ENCODE data around the gene MACF1. TPM values are rescaled to one million over a fixed set of nuclear protein-coding genes. Genes with fewer than 3 reads are reported as not detected.
"Not testable (repeated sequence)": the region's sequence is repeated elsewhere in the genome, so short reads cannot be mapped to it uniquely, and the experiment has no call there.

Gene MACF1
- 100 to 1,000 TPM; 355 to 400 TPM for total RNA-seq

GRCh38 chr1:39204441-39205081, at the start of gene MACF1:
Gene MACF1, plus strand, starts transcription at chr1:39204695. Its CDS starts 328 bp downstream, at chr1:39205023.
- ATAC-seq: peak; percentile 56 to 61
- H3K36me3 Mint-ChIP-seq: peaks cover 12% of the 10 kb centered on the region in 2 donors
- peaks cover 0 to 8% of the 10 kb centered on the region in 2 donors for H3K9me3 Mint-ChIP-seq

GRCh38 chr1:39157304-39157703, 47.2 kb upstream of the MACF1 start:
- Mint-ChIP-seq H3K27ac (peak overlapping the region in 1 of 2 donors; percentile 56), H3K9me3 (no peaks in the 10 kb centered on the region), H3K36me3 (no peaks in the 10 kb centered on the region)
- DNase-seq (ENCODE audit: low spot score in 2 of 2) (no peak), ATAC-seq (no peak)

More at GRCh38 chr1:39204441-39205081, at the start of gene MACF1:
- DNase-seq (ENCODE audit: low spot score in 2 of 2): no peak
- peak within 1 kb of the TSS; percentile 95 to 98 for H3K27ac Mint-ChIP-seq

GRCh38 chr1:39158327-39159086, 46.0 kb upstream of the MACF1 start:
- no peak for DNase-seq (ENCODE audit: low spot score in 2 of 2)
- no peak overlapping the region for H3K27ac Mint-ChIP-seq
- no peaks in the 10 kb centered on the region for H3K36me3 Mint-ChIP-seq
- ATAC-seq: no peak
- no peaks in the 10 kb centered on the region for H3K9me3 Mint-ChIP-seq

GRCh38 chr1:39159224-39160036, 45.1 kb upstream of the MACF1 start:
- no peaks in the 10 kb centered on the region for H3K36me3 Mint-ChIP-seq
- H3K9me3 Mint-ChIP-seq: no peaks in the 10 kb centered on the region
- DNase-seq (ENCODE audit: low spot score in 2 of 2) (no peak), ATAC-seq (no peak)
- H3K27ac Mint-ChIP-seq: no peak overlapping the region

GRCh38 chr1:39160703-39161102, 43.8 kb upstream of the MACF1 start:
- no peak overlapping the region for H3K27ac Mint-ChIP-seq
- DNase-seq (ENCODE audit: low spot score in 2 of 2) (no peak), ATAC-seq (no peak)
- H3K36me3 Mint-ChIP-seq: no peaks in the 10 kb centered on the region
- H3K9me3 Mint-ChIP-seq: no peaks in the 10 kb centered on the region

GRCh38 chr1:39161811-39162210, 42.7 kb upstream of the MACF1 start:
- DNase-seq (ENCODE audit: low spot score in 2 of 2); ATAC-seq; H3K36me3 Mint-ChIP-seq; H3K9me3 Mint-ChIP-seq; H3K27ac Mint-ChIP-seq: not testable (repeated sequence)

GRCh38 chr1:39163469-39163868, 41.0 kb upstream of the MACF1 start:
- no peaks in the 10 kb centered on the region for H3K36me3 Mint-ChIP-seq
- no peaks in the 10 kb centered on the region for H3K9me3 Mint-ChIP-seq
- ATAC-seq (peak in 1 of 2 donors; percentile 61), DNase-seq (ENCODE audit: low spot score in 2 of 2) (no peak)
- no peak overlapping the region for H3K27ac Mint-ChIP-seq

- Mint-ChIP-seq H3K36me3 (no peaks in the 10 kb centered on the region), H3K27ac (no peak overlapping the region), H3K9me3 (no peaks in the 10 kb centered on the region)
- DNase-seq (ENCODE audit: low spot score in 2 of 2) (no peak), ATAC-seq (no peak)
These were observed 40.2 kb upstream of the MACF1 start for GRCh38 chr1:39164256-39164655.

- DNase-seq (ENCODE audit: low spot score in 2 of 2): no peak
- ATAC-seq: no peak
- Mint-ChIP-seq H3K36me3 (no peaks in the 10 kb centered on the region), H3K9me3 (no peaks in the 10 kb centered on the region), H3K27ac (no peak overlapping the region)
These were observed 39.4 kb upstream of the MACF1 start for GRCh38 chr1:39165049-39165448.

- no peak overlapping the region for H3K27ac Mint-ChIP-seq
- DNase-seq (ENCODE audit: low spot score in 2 of 2): no peak
- ATAC-seq: no peak
- H3K9me3 Mint-ChIP-seq: no peaks in the 10 kb centered on the region
- no peaks in the 10 kb centered on the region for H3K36me3 Mint-ChIP-seq
These were observed 39.0 kb upstream of the MACF1 start for GRCh38 chr1:39165488-39165887.

- no peaks in the 10 kb centered on the region for H3K36me3 Mint-ChIP-seq
- H3K9me3 Mint-ChIP-seq: no peaks in the 10 kb centered on the region
- ATAC-seq: no peak
- DNase-seq (ENCODE audit: low spot score in 2 of 2): no peak
- H3K27ac Mint-ChIP-seq: no peak overlapping the region
These were observed 36.8 kb upstream of the MACF1 start for GRCh38 chr1:39167632-39168209.

GRCh38 chr1:39168301-39169080, 36.0 kb upstream of the MACF1 start:
- H3K36me3 Mint-ChIP-seq: no peaks in the 10 kb centered on the region
- H3K9me3 Mint-ChIP-seq: no peaks in the 10 kb centered on the region
- peak overlapping the region in 1 of 2 donors; percentile 16 for H3K27ac Mint-ChIP-seq
- ATAC-seq (no peak), DNase-seq (ENCODE audit: low spot score in 2 of 2) (no peak)

- Mint-ChIP-seq H3K27ac (no peak overlapping the region), H3K36me3 (no peaks in the 10 kb centered on the region), H3K9me3 (no peaks in the 10 kb centered on the region)
- DNase-seq (ENCODE audit: low spot score in 2 of 2): no peak
- ATAC-seq: no peak
These were observed 33.5 kb upstream of the MACF1 start for GRCh38 chr1:39170731-39171667.

- Mint-ChIP-seq H3K36me3 (no peaks in the 10 kb centered on the region), H3K27ac (no peak overlapping the region), H3K9me3 (no peaks in the 10 kb centered on the region)
- ATAC-seq (no peak), DNase-seq (ENCODE audit: low spot score in 2 of 2) (no peak)
These were observed 31.1 kb upstream of the MACF1 start for GRCh38 chr1:39173119-39173994.
